GM18498 (cell line): ENCODE data around the gene NETO1.
A peak's percentile ranks its signal among the peaks of the same experiment; 100 is the strongest.

ENCODE experiments used
- ATAC-seq: cut with Tn5 transposase; IDR thresholded peaks from one replicate; pipeline ENCODE4 v1.9.1; 2021; ENCODE audit warnings: mild to moderate bottlenecking, moderate library complexity; ENCODE audit not compliant: unreplicated experiment

Gene NETO1

DNA sequence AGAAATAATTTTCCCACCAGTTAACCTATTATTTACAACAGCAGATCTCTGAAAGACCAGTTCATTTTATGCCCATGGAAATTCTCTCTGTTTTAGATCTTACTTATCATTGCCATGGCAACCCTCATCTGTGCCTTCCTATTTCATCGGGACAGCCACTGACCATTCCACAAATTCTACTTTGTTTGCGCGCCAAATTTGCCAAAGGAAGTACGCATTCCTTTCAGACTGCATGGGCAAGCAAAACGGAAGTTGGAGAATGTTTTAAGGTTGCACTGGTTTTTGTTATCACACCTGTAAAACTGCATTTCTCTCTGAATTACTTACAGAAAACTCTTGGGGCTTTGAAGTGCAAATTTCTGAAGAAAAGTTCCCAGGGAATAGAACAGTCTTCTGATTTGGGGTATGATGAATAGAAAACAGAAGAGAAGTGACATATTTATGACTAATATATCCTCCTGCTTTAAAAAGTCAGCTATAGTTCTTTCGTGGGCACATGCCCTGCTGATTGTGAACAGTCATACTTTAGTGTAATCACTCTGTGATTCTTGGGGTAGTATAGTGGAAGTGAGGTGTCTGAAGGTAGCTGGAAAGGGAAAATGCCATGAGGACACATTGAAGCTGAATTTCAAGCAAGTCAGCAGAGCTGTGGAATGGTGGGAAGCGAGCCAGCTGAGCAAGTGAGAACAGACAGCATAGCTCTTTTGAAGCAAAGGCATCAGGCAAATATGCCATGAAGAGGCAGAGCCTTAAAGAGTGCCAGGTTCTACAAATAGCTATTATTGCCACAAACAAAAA lies 20.9 kb downstream of the NETO1 start:
- no peak for ATAC-seq

- no peak for ATAC-seq
These were observed 24.0 kb downstream of the NETO1 start for GRCh38 chr18:72843743-72844142.

- ATAC-seq = no peak
These were observed 27.7 kb downstream of the NETO1 start for GRCh38 chr18:72840109-72840508.

- ATAC-seq = no peak
These were observed 33.1 kb downstream of the NETO1 start for GRCh38 chr18:72834731-72835130.

DNA sequence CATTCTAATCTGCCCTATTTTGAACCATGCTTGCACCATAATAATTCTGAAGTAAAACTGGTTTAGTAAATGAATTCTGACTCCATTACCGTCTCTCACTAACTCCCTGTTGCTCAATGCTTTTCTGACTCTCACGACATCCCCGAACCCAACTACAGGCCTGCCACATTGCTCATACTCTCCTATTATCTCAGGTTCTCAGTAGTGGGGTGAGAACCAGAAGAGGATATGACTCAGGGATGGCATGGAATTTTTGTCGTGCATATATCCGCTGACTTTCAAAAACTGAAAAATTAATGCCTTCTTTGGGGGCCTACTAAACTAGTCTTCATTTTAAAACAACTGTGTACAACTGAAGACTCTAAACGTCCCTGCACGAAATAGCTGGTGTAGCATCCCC lies 34.3 kb downstream of the NETO1 start:
- no peak for ATAC-seq

- no peak for ATAC-seq
These were observed 37.7 kb downstream of the NETO1 start for GRCh38 chr18:72830109-72830508.

DNA sequence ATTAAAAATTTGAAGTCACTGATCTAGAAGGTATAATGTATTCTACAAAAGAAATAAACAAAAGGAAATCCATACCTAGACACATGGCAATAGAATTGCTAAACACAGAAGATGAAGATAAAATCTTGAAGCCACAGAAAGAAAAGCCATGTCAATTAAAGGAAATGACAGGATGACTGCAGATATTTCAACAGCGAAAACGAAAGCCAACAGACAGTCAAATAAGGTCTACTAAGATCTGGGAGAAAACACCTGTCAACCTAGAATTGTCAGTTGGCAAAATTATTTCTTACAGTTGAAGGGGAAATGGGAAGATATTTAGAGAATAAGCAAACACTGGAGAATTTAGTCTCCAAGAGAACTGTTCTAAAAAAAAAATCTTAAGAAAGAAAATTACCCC lies 39.2 kb downstream of the NETO1 start:
- no peak for ATAC-seq

DNA sequence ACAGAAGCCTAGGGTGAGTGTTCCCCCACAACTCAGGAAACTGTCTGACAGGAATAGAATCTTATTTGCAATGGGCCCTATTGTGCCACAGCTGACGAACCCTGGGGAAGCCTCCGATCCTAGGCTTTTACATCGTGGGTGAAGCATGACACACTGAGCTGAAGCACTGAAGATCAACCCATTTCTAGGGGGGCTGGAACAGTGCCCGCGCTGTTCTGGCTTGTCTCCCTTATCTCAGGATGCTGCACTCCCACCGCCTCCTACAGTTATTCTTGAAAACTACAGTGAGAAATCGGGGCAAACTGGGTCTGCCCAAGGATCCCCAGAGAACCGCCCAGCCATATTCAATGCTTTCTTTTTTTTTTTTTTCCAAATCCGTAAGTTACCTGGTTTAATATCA lies 41.1 kb downstream of the NETO1 start:
- ATAC-seq = no peak

GRCh38 chr18:72823345-72823744 lies 44.4 kb downstream of the NETO1 start:
- ATAC-seq = no peak

- ATAC-seq = no peak
These were observed 45.6 kb downstream of the NETO1 start for GRCh38 chr18:72822202-72822601.

GRCh38 chr18:72820571-72820970 lies 47.2 kb downstream of the NETO1 start:
- no peak for ATAC-seq

DNA sequence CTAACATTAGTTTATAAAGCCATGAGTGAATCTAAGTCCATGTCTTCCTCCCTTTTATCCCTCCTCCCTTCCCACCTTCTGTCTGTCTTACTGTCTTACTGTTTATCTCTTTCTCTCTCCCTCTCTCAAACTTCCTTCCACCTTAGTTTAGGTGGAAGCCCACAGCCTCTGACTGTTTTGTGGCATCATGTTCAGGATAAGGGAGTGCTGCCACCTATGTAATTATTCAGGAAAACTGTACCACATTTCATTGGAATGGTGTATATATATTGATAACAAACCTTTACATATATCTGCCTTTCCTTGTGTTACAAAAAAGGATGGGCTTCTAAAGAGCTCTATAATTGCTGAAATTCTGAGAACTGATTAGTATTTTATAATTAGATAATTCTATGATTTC lies 48.7 kb downstream of the NETO1 start:
- ATAC-seq = no peak

- peak; percentile 69 for ATAC-seq
These were observed 56.7 kb downstream of the NETO1 start for GRCh38 chr18:72811047-72811446.

DNA sequence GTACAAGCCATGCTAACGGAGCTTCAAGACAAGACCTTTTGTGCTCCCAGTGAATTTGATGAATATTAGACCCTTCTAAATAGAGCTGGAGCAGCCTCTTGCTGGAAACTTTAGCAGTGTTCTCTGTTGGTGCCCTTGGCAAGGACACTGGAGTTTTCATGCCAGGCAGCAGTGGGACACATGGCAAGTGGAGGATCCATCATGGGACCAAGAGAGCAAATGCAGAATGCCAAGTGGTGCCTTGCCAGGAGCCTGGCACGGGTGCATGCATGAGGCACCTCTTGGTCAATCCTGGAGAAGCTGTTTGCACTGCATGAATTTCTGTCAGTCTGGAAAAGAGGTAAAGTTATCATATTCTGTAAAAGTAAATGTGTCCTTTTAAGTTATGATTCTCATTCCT lies 59.1 kb downstream of the NETO1 start:
- ATAC-seq = no peak

DNA sequence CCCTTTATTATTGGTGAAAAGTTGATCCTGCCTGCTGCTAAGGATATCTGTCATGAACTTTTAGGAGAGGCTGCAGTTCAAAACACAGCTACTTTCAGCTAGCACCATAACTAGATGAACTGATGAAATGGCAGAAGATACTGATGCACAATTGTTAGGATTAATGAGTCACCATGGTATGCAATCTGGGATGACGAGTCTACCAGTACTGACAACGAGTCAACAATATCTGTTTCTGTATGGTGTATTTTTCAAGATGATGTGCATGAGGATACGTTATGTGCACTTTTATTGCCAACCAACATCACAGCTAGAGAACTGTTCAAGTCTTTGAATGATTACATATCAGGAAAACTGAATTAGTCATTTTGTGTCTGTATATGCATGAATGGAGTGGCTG lies 68.7 kb downstream of the NETO1 start:
- ATAC-seq = no peak

DNA sequence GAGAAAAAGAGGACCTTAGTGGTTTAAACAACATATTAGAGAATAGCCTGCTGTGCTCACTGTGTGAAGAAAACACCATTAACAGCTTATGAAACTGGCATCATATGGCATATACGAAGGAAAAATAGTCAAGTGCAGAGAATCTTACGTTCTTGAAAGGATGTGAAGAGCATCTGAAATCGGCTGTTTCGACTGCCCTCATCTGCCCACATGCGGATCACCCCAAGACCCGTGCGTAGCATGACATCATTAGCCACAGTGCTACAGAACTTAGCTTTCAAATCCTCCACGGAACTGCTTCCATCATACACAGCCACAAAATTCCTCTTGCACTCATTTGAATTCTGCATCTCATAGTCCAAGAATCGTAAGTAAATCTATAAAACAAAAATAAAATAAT lies 84.3 kb downstream of the NETO1 start:
- ATAC-seq = no peak

GRCh38 chr18:72774914-72775313 lies 92.9 kb downstream of the NETO1 start:
- no peak for ATAC-seq

DNA sequence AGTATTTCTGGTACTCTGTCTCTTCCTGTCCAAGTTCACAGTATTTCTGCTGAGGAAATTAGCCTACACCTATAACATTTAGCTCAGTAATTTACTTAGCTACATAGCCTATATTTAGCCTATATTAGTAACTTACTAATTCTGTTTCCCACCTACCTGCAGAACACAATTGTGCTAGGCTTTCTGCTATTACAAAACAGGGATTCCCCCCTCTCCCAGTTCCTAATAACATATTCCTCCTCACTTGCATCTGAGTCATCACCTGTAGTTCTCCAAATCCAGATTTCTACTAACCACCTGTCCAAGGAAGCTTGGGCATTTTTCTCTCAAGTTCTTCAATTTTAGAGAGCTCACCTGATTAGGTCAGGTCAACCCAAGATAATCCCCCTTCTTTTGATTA lies 94.9 kb downstream of the NETO1 start:
- no peak for ATAC-seq

- ATAC-seq = no peak
These were observed 99.0 kb downstream of the NETO1 start for GRCh38 chr18:72768681-72769229.

DNA sequence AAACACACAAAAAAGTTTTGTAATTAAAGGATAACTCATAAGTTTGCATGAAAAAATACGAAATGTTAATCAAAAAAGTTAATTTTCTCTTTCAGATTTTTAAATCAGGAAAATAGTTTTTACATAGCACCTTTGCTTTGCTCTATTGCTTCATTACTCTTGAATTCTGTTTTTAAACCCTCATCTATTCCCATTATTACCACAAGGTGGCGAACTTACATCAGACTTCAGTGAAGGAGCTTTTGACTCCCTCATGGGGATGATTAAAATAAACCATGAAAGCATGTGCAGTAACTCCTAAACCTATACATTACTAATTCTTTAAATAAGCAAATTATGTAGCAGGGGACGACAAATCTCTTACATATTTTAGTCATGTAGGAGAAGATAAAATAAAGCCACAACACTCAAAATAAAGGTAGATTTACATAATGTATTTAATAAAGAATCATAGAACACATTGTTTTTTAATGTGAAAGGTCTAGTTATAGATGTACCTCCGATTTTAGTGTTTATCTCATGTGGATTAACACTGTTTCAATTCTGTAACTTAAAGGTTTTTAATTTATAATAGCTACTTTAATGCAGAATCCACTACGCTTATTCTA lies 105.2 kb downstream of the NETO1 start:
- ATAC-seq = peak; percentile 77

DNA sequence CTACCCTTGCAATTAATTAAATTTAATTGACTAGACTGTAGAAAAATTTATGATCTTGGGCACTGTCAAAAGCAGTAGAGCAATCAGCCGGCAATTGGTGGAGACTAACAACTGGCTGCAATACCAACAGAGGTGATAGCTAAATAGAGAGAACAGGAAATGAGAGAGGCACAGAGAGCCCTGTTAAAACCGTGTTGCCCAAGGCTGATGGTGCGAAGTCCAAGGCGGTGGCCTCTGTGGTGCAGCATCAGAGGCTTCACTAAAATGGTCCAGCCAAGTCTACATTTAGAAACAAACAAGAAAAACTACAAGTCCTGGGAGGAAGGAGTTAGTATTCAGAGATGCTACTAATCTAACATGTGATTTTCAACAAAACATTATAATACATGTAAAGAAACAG lies 115.6 kb downstream of the NETO1 start:
- no peak for ATAC-seq

- ATAC-seq = no peak
These were observed 125.8 kb downstream of the NETO1 start for GRCh38 chr18:72742002-72742401.
